ENCODE data around the gene FMNL3. TPM values are rescaled to one million over a fixed set of nuclear protein-coding genes. Genes with fewer than 3 reads are reported as not detected.

The FMNL3 gene
- total RNA-seq, 1 experiment from 2014 or later: 0.58 TPM

DNA sequence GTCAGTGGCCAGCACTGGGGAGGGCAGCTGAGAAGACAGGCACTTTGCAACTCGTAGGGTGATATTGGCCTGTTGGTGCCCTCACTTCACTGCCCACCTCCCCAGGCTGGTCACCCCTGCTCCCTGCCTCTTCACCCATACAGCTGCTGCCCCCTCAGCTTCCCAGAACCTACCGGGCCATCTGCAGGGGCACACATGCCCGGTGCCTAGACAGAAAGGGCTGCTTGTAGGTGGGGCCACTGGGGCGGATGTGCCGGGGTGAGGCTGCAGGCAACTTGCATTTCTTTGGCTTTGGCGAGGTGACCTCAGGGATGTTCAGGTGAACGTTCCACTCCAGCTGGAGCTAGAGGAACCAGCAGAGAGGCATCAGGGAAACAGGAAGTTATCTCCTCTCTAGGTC, 118.9 kb downstream of the FMNL3 start:
- Mint-ChIP-seq H3K4me1 (ENCODE audit: insufficient read depth, unreplicated experiment) (no peaks in the 10 kb centered on the region), H3K36me3 (ENCODE audit: insufficient read depth, unreplicated experiment) (no peaks in the 10 kb centered on the region), H3K4me3 (ENCODE audit: unreplicated experiment) (no peak overlapping the region), H3K27ac (ENCODE audit: low read depth, unreplicated experiment) (no peak overlapping the region), H3K27me3 (ENCODE audit: insufficient read depth, unreplicated experiment) (no peaks in the 10 kb centered on the region), H3K9me3 (ENCODE audit: unreplicated experiment) (peaks cover 8% of the 10 kb centered on the region)
- BruUV-seq (replicated peaks): no TSS peak
- intact Hi-C loops (cut with micrococcal nuclease): loop anchor here (10.0 kb wide), 1 partner anchor 303 kb away; no protein-coding TSS in a partner anchor
- DNase-seq (ENCODE audit: unreplicated experiment): no peak
- ChIA-PET CTCF (interaction anchor here (0.6 kb wide), 3 partner anchors 8 to 720 kb away, joined by 3 to 4 read pairs (median 3); no protein-coding TSS in a partner anchor), POLR2A (no interaction called here)
- no peak for TF ChIP-seq CTCF (IDR thresholded peaks at IDR 0.05; ENCODE audit: unreplicated experiment)

- intact Hi-C loops (cut with micrococcal nuclease): loop anchor here (10.0 kb wide), 1 partner anchor 303 kb away; no protein-coding TSS in a partner anchor
- no peaks in the 10 kb centered on the region for H3K27me3 Mint-ChIP-seq (ENCODE audit: insufficient read depth, unreplicated experiment)
- no peak overlapping the region for H3K27ac Mint-ChIP-seq (ENCODE audit: low read depth, unreplicated experiment)
- ChIA-PET CTCF (interaction anchor here (0.6 kb wide), 1 partner anchor 17 kb away, joined by 3 read pairs; no protein-coding TSS in a partner anchor), POLR2A (no interaction called here)
- no peaks in the 10 kb centered on the region for H3K4me1 Mint-ChIP-seq (ENCODE audit: insufficient read depth, unreplicated experiment)
- no peak for TF ChIP-seq CTCF (IDR thresholded peaks at IDR 0.05; ENCODE audit: unreplicated experiment)
- peaks cover under 1% of the 10 kb centered on the region for H3K9me3 Mint-ChIP-seq (ENCODE audit: unreplicated experiment)
- no peak for DNase-seq (ENCODE audit: unreplicated experiment)
- no peak overlapping the region for H3K4me3 Mint-ChIP-seq (ENCODE audit: unreplicated experiment)
- H3K36me3 Mint-ChIP-seq (ENCODE audit: insufficient read depth, unreplicated experiment): no peaks in the 10 kb centered on the region
- no TSS peak for BruUV-seq (replicated peaks)
Observed at GRCh38 chr12:49587174-49587908, 119.9 kb downstream of the FMNL3 start.

Other genes starting within 250 kb of the FMNL3 start
- not detected in 2 replicates for gene KCNH3, start 168.4 kb downstream of the FMNL3 start, total RNA-seq (2022)
- 34.3 and 58.7 TPM in 2 replicates for gene MCRS1, start 139.3 kb downstream of the FMNL3 start, total RNA-seq (2022)
- 0.30 and 0.64 TPM in 2 replicates for gene FAM186B, start 101.8 kb downstream of the FMNL3 start, total RNA-seq (2022)
- gene PRPF40B, start 83.8 kb downstream of the FMNL3 start, total RNA-seq (2022): 41.8 and 48.5 TPM in 2 replicates
- gene TMBIM6, start 34.2 kb upstream of the FMNL3 start, total RNA-seq (2022): 517 and 606 TPM in 2 replicates
- 19.9 and 23.1 TPM in 2 replicates for gene NCKAP5L, start 121.0 kb upstream of the FMNL3 start, total RNA-seq (2022)
- gene BCDIN3D, start 135.7 kb upstream of the FMNL3 start, total RNA-seq (2022): 6.2 and 8.2 TPM in 2 replicates
- gene FAIM2, start 196.5 kb upstream of the FMNL3 start, total RNA-seq (2022): not detected in 2 replicates
- not detected in 2 replicates for gene AQP2, start 243.3 kb upstream of the FMNL3 start, total RNA-seq (2022)

Measured in MCF 10A (cell line).